Spinal cord (tissue), 10 donors: ENCODE measurements around the gene MGAT4A. TPM values are rescaled to one million over a fixed set of nuclear protein-coding genes. Genes with fewer than 3 reads are reported as not detected.

Experiments
- DNase-seq, 6 donors: peaks; one replicate each; pipeline versions ENCODE4 v3.0.0 to v3.0.0-alpha.2; 2013 to 2015; ENCODE audit warnings: low spot score in 6 of 6, low read depth in 4 of 6
- H3K27ac ChIP-seq: one replicate; pipeline ENCODE4 v1.5.1; 2013; ENCODE audit warnings: low read depth, low read length, control low read depth
- H3K27me3 ChIP-seq: one replicate; pipeline ENCODE4 v1.6.1; 2013; ENCODE audit warnings: low read length; ENCODE audit not compliant: control insufficient read depth, insufficient read depth
- H3K36me3 ChIP-seq: one replicate; pipeline ENCODE4 v1.6.1; 2013; ENCODE audit warnings: low read length; ENCODE audit not compliant: control insufficient read depth, insufficient read depth
- H3K4me1 ChIP-seq: one replicate; pipeline ENCODE4 v1.6.1; 2013; ENCODE audit warnings: low read length; ENCODE audit not compliant: control insufficient read depth, insufficient read depth
- H3K4me3 ChIP-seq: one replicate; pipeline ENCODE4 v1.5.1; 2013; ENCODE audit warnings: low read depth, low read length, control low read depth
- H3K9me3 ChIP-seq: one replicate; pipeline ENCODE4 v1.6.1; 2013; ENCODE audit warnings: low read length; ENCODE audit not compliant: control insufficient read depth, insufficient read depth
- WGBS: methylation state at CpG from one replicate; pipeline ENCODE4 v1.1.5; 2013; ENCODE audit warnings: missing lambda C conversion rate; ENCODE audit not compliant: insufficient coverage; 5-methylcytosine and 5-hydroxymethylcytosine counted together
- polyA plus RNA-seq, 2 donors: library from polyadenylated mRNA; unstranded; fragments of 120-200 nt; gene quantifications; one replicate each; pipeline ENCODE4 v1.2.1, GENCODE V29; 2013; ENCODE audit not compliant: insufficient read length in 2 of 2
- total RNA-seq, 2 donors: library from RNA; depleted of rRNA in 1 of 2; stranded (reverse); fragments of 120-200 nt in 1 of 2; fragments of >200 nt in 1 of 2; gene quantifications; one replicate each; pipeline versions ENCODE4 v1.2.3 to v1.2.4, GENCODE V29; 2013 to 2014
- donor health status: healthy.

The MGAT4A gene
- total and polyA plus RNA-seq, 4 donors = 25.2 to 51.2 (median 29.9) TPM

GRCh38 chr2:98583816-98584618, 146.9 kb downstream of the MGAT4A start:
- Histone ChIP-seq H3K27ac (no peak overlapping the region), H3K4me3 (no peak overlapping the region), H3K4me1 (no peaks in the 10 kb centered on the region), H3K9me3 (no peaks in the 10 kb centered on the region), H3K27me3 (no peaks in the 10 kb centered on the region), H3K36me3 (peaks cover 41% of the 10 kb centered on the region)
- WGBS = 95% methylated on average over 10 of the region's 10 CpGs
- DNase-seq = no peak

GRCh38 chr2:98583276-98583675, 147.7 kb downstream of the MGAT4A start:
- H3K36me3 ChIP-seq = peaks cover 44% of the 10 kb centered on the region
- DNase-seq = no peak
- 100% methylated on average over 2 of the region's 7 CpGs for WGBS
- H3K9me3 ChIP-seq = no peaks in the 10 kb centered on the region
- no peak overlapping the region for H3K27ac ChIP-seq
- H3K4me1 ChIP-seq = no peaks in the 10 kb centered on the region
- no peak overlapping the region for H3K4me3 ChIP-seq
- H3K27me3 ChIP-seq = no peaks in the 10 kb centered on the region

GRCh38 chr2:98582523-98582922, 148.4 kb downstream of the MGAT4A start:
- H3K36me3 ChIP-seq = peaks cover 49% of the 10 kb centered on the region
- H3K27me3 ChIP-seq = no peaks in the 10 kb centered on the region
- no peak overlapping the region for H3K4me3 ChIP-seq
- no peak overlapping the region for H3K27ac ChIP-seq
- WGBS = 94% methylated on average over 9 of the region's 9 CpGs
- H3K9me3 ChIP-seq = no peaks in the 10 kb centered on the region
- H3K4me1 ChIP-seq = no peaks in the 10 kb centered on the region
- DNase-seq = no peak

- H3K36me3 ChIP-seq = peaks cover 61% of the 10 kb centered on the region
- H3K4me1 ChIP-seq = no peaks in the 10 kb centered on the region
- H3K9me3 ChIP-seq = no peaks in the 10 kb centered on the region
- H3K27me3 ChIP-seq = no peaks in the 10 kb centered on the region
- DNase-seq = no peak
- no peak overlapping the region for H3K4me3 ChIP-seq
- 97% methylated on average over 5 of the region's 10 CpGs for WGBS
- no peak overlapping the region for H3K27ac ChIP-seq
Observed at GRCh38 chr2:98580656-98581284, 150.2 kb downstream of the MGAT4A start.

GRCh38 chr2:98579926-98580325, 151.0 kb downstream of the MGAT4A start:
- Histone ChIP-seq H3K4me3 (no peak overlapping the region), H3K9me3 (no peaks in the 10 kb centered on the region), H3K36me3 (peaks cover 60% of the 10 kb centered on the region), H3K4me1 (no peaks in the 10 kb centered on the region), H3K27ac (no peak overlapping the region), H3K27me3 (no peaks in the 10 kb centered on the region)
- DNase-seq = no peak
- WGBS = 97% methylated on average over 7 of the region's 7 CpGs

GRCh38 chr2:98578231-98578630, 152.7 kb downstream of the MGAT4A start:
- H3K27me3 ChIP-seq = no peaks in the 10 kb centered on the region
- no peak overlapping the region for H3K4me3 ChIP-seq
- no peaks in the 10 kb centered on the region for H3K9me3 ChIP-seq
- no peaks in the 10 kb centered on the region for H3K4me1 ChIP-seq
- WGBS = 85% methylated on average over 7 of the region's 9 CpGs
- no peak for DNase-seq
- peaks cover 61% of the 10 kb centered on the region for H3K36me3 ChIP-seq
- no peak overlapping the region for H3K27ac ChIP-seq

GRCh38 chr2:98577313-98577712, 153.6 kb downstream of the MGAT4A start:
- Histone ChIP-seq H3K4me1 (no peaks in the 10 kb centered on the region), H3K9me3 (no peaks in the 10 kb centered on the region), H3K27me3 (no peaks in the 10 kb centered on the region), H3K4me3 (no peak overlapping the region), H3K36me3 (peaks cover 69% of the 10 kb centered on the region), H3K27ac (no peak overlapping the region)
- WGBS = 75% methylated on average over 6 of the region's 10 CpGs
- DNase-seq = no peak

GRCh38 chr2:98576666-98577312, 154.1 kb downstream of the MGAT4A start:
- no peak overlapping the region for H3K4me3 ChIP-seq
- no peaks in the 10 kb centered on the region for H3K27me3 ChIP-seq
- no peaks in the 10 kb centered on the region for H3K4me1 ChIP-seq
- H3K27ac ChIP-seq = no peak overlapping the region
- 95% methylated on average over 22 of the region's 22 CpGs for WGBS
- H3K36me3 ChIP-seq = peaks cover 74% of the 10 kb centered on the region
- no peaks in the 10 kb centered on the region for H3K9me3 ChIP-seq
- DNase-seq = no peak

GRCh38 chr2:98573426-98573825, 157.5 kb downstream of the MGAT4A start:
- WGBS = 96% methylated on average over 10 of the region's 13 CpGs
- Histone ChIP-seq H3K4me3 (no peak overlapping the region), H3K36me3 (peaks cover 86% of the 10 kb centered on the region), H3K27me3 (no peaks in the 10 kb centered on the region), H3K27ac (no peak overlapping the region), H3K9me3 (no peaks in the 10 kb centered on the region), H3K4me1 (no peaks in the 10 kb centered on the region)
- DNase-seq = no peak
